ENCODE results near the gene ILKAP.

- TF ChIP-seq CTCF (conservative IDR thresholded peaks at IDR 0.05 in 1 of 2, IDR thresholded peaks at IDR 0.05 in 1 of 2; ENCODE audit: low read depth in 1 of 2, low read length in 2 of 2) (no peak), EZH2 (IDR thresholded peaks at IDR 0.05; ENCODE audit: low read length, missing control alignments) (no peak)
These were observed 33.1 kb upstream of the ILKAP start for GRCh38 chr2:238236571-238236970.

Data from fibroblast of lung (primary cell).